Endothelial cell of umbilical vein (primary cell): ENCODE measurements around the gene NUP35. TPM values are rescaled to one million over a fixed set of nuclear protein-coding genes. Genes with fewer than 3 reads are reported as not detected.

Source experiments
- BruUV-seq: library from RNA; stranded (reverse); fragments of 400-500 nt; replicated peaks from 2 replicates; lab custom pipeline; 2021; lab: Mats Ljungman, UMichigan
- CTCF ChIA-PET: fragments of 300-600, 350-600 bp; sonication (Branson Sonifier 250); formaldehyde crosslinking; loops from one replicate; lab custom pipeline; 2021; ENCODE audit warnings: antibody characterized with exemption, inconsistent platforms; lab: Charles Lee
- POLR2A ChIA-PET: fragments of 300-600, 350-600 bp; sonication (Branson Sonifier 250); formaldehyde crosslinking; loops from one replicate; lab custom pipeline; 2021; ENCODE audit warnings: antibody characterized with exemption, inconsistent platforms; lab: Charles Lee
- DNase-seq: peaks from one replicate; pipeline ENCODE4 v3.0.0-alpha.2; 2011; ENCODE audit warnings: low read depth, low spot score
- FAIRE-seq: peaks from 2 replicates; lab custom pipeline; 2011; peaks lifted over from hg19 to GRCh38; lab: Jason Lieb, UNC
- H2AFZ ChIP-seq: 2 replicates; pipeline ENCODE4 v1.6.0; 2012; ENCODE audit warnings: low read depth, low read length, control low read depth, inconsistent platforms
- H3K27ac ChIP-seq: 2 replicates; pipeline ENCODE4 v1.5.1; 2011; ENCODE audit warnings: low read depth, mild to moderate bottlenecking, control low read depth, low read length, moderate library complexity; ENCODE audit not compliant: insufficient read depth
- H3K27me3 ChIP-seq, 2 experiments: 2 replicates each; pipeline versions ENCODE4 v1.6.0 to v1.6.1; 2011; ENCODE audit warnings: low read length in 2 of 2, mixed read lengths in 1 of 2; ENCODE audit not compliant: control insufficient read depth in 2 of 2, insufficient read depth in 2 of 2
- H3K36me3 ChIP-seq, 2 experiments: 2 replicates in 1 of 2; 3 replicates in 1 of 2; pipeline ENCODE4 v1.5.1; 2011; ENCODE audit warnings: low read length in 2 of 2, mild to moderate bottlenecking in 1 of 2, moderate library complexity in 1 of 2; ENCODE audit not compliant: control insufficient read depth in 2 of 2, insufficient read depth in 2 of 2; ENCODE audit errors: extremely low read depth in 1 of 2
- H3K4me1 ChIP-seq: 3 replicates; pipeline ENCODE4 v1.5.1; 2011; ENCODE audit warnings: mild to moderate bottlenecking, low read length; ENCODE audit not compliant: control insufficient read depth, insufficient read depth; ENCODE audit errors: extremely low read depth
- H3K4me2 ChIP-seq: 2 replicates; pipeline ENCODE4 v1.6.1; 2011; ENCODE audit warnings: low read length, control low read depth, mixed read lengths; ENCODE audit not compliant: insufficient read depth
- H3K4me3 ChIP-seq, 3 experiments: fragments of 200-600 bp in 1 of 3; sonication (generic), shearing (Covaris generic) in 1 of 3; replicated peaks in 1 of 3; 2 replicates each; pipeline ENCODE4 v1.5.1; 2011 to 2016; ENCODE audit warnings: control low read depth in 3 of 3, low read length in 3 of 3, mild to moderate bottlenecking in 2 of 3, inconsistent platforms in 1 of 3, low read depth in 1 of 3, moderate library complexity in 1 of 3; ENCODE audit not compliant: insufficient read depth in 1 of 3
- H3K79me2 ChIP-seq: 2 replicates; pipeline ENCODE4 v1.6.0; 2012; ENCODE audit warnings: low read length, inconsistent platforms; ENCODE audit not compliant: control insufficient read depth, insufficient read depth
- H3K9ac ChIP-seq: replicated peaks from 2 replicates; pipeline ENCODE3; 2011; ENCODE audit warnings: low read length, control low read depth; ENCODE audit not compliant: insufficient read depth; ENCODE audit errors: extremely low read depth
- H3K9me1 ChIP-seq: replicated peaks from 3 replicates; pipeline ENCODE4 v1.6.0; 2011; ENCODE audit warnings: mild to moderate bottlenecking, low read length; ENCODE audit not compliant: control insufficient read depth, insufficient read depth; ENCODE audit errors: extremely low read depth
- H3K9me3 ChIP-seq: replicated peaks from 2 replicates; pipeline ENCODE4 v1.5.1; 2012; ENCODE audit warnings: low read length, inconsistent platforms; ENCODE audit not compliant: control insufficient read depth, insufficient read depth
- H4K20me1 ChIP-seq: replicated peaks from 2 replicates; pipeline ENCODE3; 2011; ENCODE audit warnings: mild to moderate bottlenecking, low read length; ENCODE audit not compliant: control insufficient read depth, insufficient read depth; ENCODE audit errors: extremely low read depth
- EZH2 ChIP-seq: IDR thresholded peaks from 2 replicates; pipeline ENCODE4 v1.6.1; 2012; ENCODE audit warnings: borderline replicate concordance, low read depth, mild to moderate bottlenecking, moderate library complexity, low read length, inconsistent platforms; ENCODE audit not compliant: severe bottlenecking
- FOS ChIP-seq: IDR thresholded peaks from 2 replicates; pipeline ENCODE4 v1.6.1; 2011; ENCODE audit warnings: mild to moderate bottlenecking, low read length, moderate library complexity, borderline replicate concordance; ENCODE audit not compliant: insufficient read depth
- GATA2 ChIP-seq: IDR thresholded peaks from 2 replicates; pipeline ENCODE4 v1.7.0; 2011; ENCODE audit warnings: low read depth, mild to moderate bottlenecking, moderate library complexity, mixed read lengths, low read length; ENCODE audit not compliant: insufficient read length, insufficient read depth
- JUN ChIP-seq: IDR thresholded peaks from 2 replicates; pipeline ENCODE4 v1.6.1; 2011; ENCODE audit warnings: borderline replicate concordance, low read depth; ENCODE audit not compliant: insufficient read length, insufficient read depth
- MYC ChIP-seq: IDR thresholded peaks from one replicate; pipeline ENCODE4 v1.6.1; 2011; ENCODE audit warnings: mild to moderate bottlenecking, low read depth, low read length
- POLR2A ChIP-seq: IDR thresholded peaks from 2 replicates; pipeline ENCODE4 v1.6.1; 2012; ENCODE audit warnings: low read depth, mild to moderate bottlenecking, control low read depth, low read length
- POLR2AphosphoS5 ChIP-seq: IDR thresholded peaks from 2 replicates; pipeline ENCODE4 v1.6.1; 2012; ENCODE audit warnings: low read depth, mild to moderate bottlenecking, control low read depth, low read length, moderate library complexity; ENCODE audit not compliant: insufficient read depth
- dilution Hi-C: fragments of 300-500 bp; cut with MboI; formaldehyde crosslinking; loops from one replicate; pipeline ENCODE4 v1.15.0; 2019; ENCODE audit warnings: low sequenced_read_pairs; ENCODE audit not compliant: extremely low pct_ligation_motif_present
- intact Hi-C: fragments of 100-400 bp; cut with micrococcal nuclease; formaldehyde crosslinking; loops from one replicate; pipeline ENCODE4 v1.10.0; 2022
- polyA plus RNA-seq, 4 experiments: library from polyadenylated mRNA; depleted of rRNA in 3 of 4; stranded (reverse) in 3 of 4; unstranded in 1 of 4; fragments of >200 nt; gene quantifications; 2 replicates each; pipeline versions ENCODE4 v1.2.1 to v1.2.3, GENCODE V29; 2011 to 2012; ENCODE audit warnings: missing spikeins in 1 of 4
- total RNA-seq: library from RNA; stranded (reverse); gene quantifications from 2 replicates; pipeline ENCODE4 v1.2.3, GENCODE V29; 2021
- TF ChIP-seq, protein P1 (sequence below), 2 donors: IDR thresholded peaks; 1 replicate in 1 of 2; 2 replicates in 1 of 2; pipeline ENCODE4 v1.5.1; 2011; ENCODE audit warnings: low read length in 2 of 2, mild to moderate bottlenecking in 2 of 2, moderate library complexity in 2 of 2, control low read depth in 1 of 2, inconsistent platforms in 1 of 2, low read depth in 1 of 2; ENCODE audit not compliant: insufficient read depth in 1 of 2; ENCODE audit errors: extremely low read depth in 1 of 2
- TF ChIP-seq, protein P2 (sequence below): IDR thresholded peaks from 2 replicates; pipeline ENCODE4 v1.6.1; 2011; ENCODE audit not compliant: insufficient read depth, insufficient read length

Gene NUP35
- total and polyA plus RNA-seq, 2 donors (not counting 3 experiments of a cell fraction or from before 2014, with no cell fraction given) = 8.4 to 22.1 TPM

DNA sequence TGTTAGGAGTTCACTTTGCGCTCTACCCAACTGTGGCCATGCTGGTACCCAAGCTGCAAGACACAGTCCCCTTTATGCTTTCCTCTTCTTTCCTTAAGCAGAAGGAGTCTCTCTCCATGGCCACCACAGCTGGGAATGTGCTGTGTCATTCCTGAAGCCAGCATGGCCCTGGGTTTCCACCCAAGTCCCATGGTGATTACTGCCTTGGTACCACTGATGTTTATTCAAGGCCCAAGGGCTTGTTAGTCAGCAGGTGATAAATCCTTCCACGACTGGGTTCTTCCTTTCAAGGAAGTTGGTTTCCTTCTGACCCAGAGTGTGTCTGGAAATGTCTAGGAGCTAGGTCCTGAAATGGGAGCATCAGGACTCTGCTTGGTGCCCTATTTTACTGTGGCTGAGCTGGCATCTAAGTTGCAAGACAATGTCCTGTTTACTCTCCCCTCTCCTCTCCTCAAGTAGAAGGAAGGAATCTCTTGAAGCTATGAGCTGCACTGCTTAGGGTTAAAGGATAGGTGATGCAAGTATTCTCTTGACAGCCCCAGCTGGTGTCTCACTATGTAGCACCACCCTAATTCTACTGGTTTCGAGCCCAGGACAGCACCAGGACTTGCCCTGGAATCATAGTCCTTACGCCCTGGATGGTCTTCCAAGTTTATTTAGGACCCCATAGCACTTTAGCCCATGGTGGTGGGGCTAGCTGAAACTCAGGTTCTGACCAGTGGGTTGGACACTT, 18.7 kb upstream of the NUP35 start:
- POLR2A ChIA-PET = no interaction called here
- H3K9ac ChIP-seq = no peak overlapping the region
- TF ChIP-seq POLR2A = no peak
- no peak for TF ChIP-seq MYC
- no peak for TF ChIP-seq POLR2AphosphoS5
- no peak for TF ChIP-seq EZH2
- TF ChIP-seq, protein P1, sequence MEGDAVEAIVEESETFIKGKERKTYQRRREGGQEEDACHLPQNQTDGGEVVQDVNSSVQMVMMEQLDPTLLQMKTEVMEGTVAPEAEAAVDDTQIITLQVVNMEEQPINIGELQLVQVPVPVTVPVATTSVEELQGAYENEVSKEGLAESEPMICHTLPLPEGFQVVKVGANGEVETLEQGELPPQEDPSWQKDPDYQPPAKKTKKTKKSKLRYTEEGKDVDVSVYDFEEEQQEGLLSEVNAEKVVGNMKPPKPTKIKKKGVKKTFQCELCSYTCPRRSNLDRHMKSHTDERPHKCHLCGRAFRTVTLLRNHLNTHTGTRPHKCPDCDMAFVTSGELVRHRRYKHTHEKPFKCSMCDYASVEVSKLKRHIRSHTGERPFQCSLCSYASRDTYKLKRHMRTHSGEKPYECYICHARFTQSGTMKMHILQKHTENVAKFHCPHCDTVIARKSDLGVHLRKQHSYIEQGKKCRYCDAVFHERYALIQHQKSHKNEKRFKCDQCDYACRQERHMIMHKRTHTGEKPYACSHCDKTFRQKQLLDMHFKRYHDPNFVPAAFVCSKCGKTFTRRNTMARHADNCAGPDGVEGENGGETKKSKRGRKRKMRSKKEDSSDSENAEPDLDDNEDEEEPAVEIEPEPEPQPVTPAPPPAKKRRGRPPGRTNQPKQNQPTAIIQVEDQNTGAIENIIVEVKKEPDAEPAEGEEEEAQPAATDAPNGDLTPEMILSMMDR (IDR thresholded peaks at IDR 0.05; ENCODE audit: extremely low read depth in 1 of 2, insufficient read depth in 1 of 2, low read depth in 1 of 2, low read length in 2 of 2) = no peak
- TF ChIP-seq JUN = no peak
- TF ChIP-seq FOS = no peak
- no peak for TF ChIP-seq GATA2
- TF ChIP-seq, protein P2, sequence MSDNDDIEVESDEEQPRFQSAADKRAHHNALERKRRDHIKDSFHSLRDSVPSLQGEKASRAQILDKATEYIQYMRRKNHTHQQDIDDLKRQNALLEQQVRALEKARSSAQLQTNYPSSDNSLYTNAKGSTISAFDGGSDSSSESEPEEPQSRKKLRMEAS = no peak
- dilution Hi-C loops (no loop called here), intact Hi-C loops (no loop called here)
- no peaks in the 10 kb centered on the region for H3K36me3 ChIP-seq
- no peak overlapping the region for H3K4me2 ChIP-seq
- FAIRE-seq = no peak
- H3K79me2 ChIP-seq = no peaks in the 10 kb centered on the region
- H3K27ac ChIP-seq = no peak overlapping the region
- H4K20me1 ChIP-seq = no peaks in the 10 kb centered on the region
- no peaks in the 10 kb centered on the region for H3K9me1 ChIP-seq
- CTCF ChIA-PET = no interaction called here
- H3K4me3 ChIP-seq = no peak overlapping the region
- H2AFZ ChIP-seq = no peak overlapping the region
- no peaks in the 10 kb centered on the region for H3K4me1 ChIP-seq
- DNase-seq = no peak
- BruUV-seq = no TSS peak
- H3K9me3 ChIP-seq = no peaks in the 10 kb centered on the region
- H3K27me3 ChIP-seq = no peaks in the 10 kb centered on the region
